Fibroblast of peridontal ligament (primary cell): ENCODE measurements around the gene HEPH.
A peak's percentile ranks its signal among the peaks of the same experiment; 100 is the strongest.
"Not testable (repeated sequence)": the region's sequence is repeated elsewhere in the genome, so short reads cannot be mapped to it uniquely, and the experiment has no call there.

Experiments used
- DNase-seq: peaks from one replicate; pipeline ENCODE4 v3.0.0-alpha.2; 2010; ENCODE audit errors: extremely low read depth

The HEPH gene

GRCh38 chrX:66163849-66164411 lies at the start of gene HEPH:
Gene HEPH (plus strand): TSS chrX:66164247. CDS start chrX:66170571, 6,324 bp downstream.
- DNase-seq: peak; percentile 65

- not testable (repeated sequence) for DNase-seq
These were observed 45.3 kb upstream of the HEPH start for GRCh38 chrX:66118722-66119121.

GRCh38 chrX:66121354-66121753 lies 42.7 kb upstream of the HEPH start:
- DNase-seq: not testable (repeated sequence)

GRCh38 chrX:66126662-66127061 lies 37.4 kb upstream of the HEPH start:
- DNase-seq: no peak

GRCh38 chrX:66130469-66130868 lies 33.6 kb upstream of the HEPH start:
- DNase-seq: no peak

- not testable (repeated sequence) for DNase-seq
These were observed 28.8 kb upstream of the HEPH start for GRCh38 chrX:66135284-66135683.

GRCh38 chrX:66142351-66142750 lies 21.7 kb upstream of the HEPH start:
- no peak for DNase-seq

- DNase-seq: no peak
These were observed 19.8 kb upstream of the HEPH start for GRCh38 chrX:66144258-66144657.

GRCh38 chrX:66149519-66149918 lies 14.5 kb upstream of the HEPH start:
- no peak for DNase-seq

GRCh38 chrX:66150163-66150562 lies 13.9 kb upstream of the HEPH start:
- no peak for DNase-seq

GRCh38 chrX:66162331-66162822 lies 1.7 kb upstream of the HEPH start:
- DNase-seq: no peak

GRCh38 chrX:66163447-66163846 lies 600 bp upstream of the HEPH start:
- no peak for DNase-seq

GRCh38 chrX:66164470-66164869 lies 423 bp downstream of the HEPH start:
- peak; percentile 4 for DNase-seq

- no peak for DNase-seq
These were observed 884 bp downstream of the HEPH start for GRCh38 chrX:66164931-66165330.

- no peak for DNase-seq
These were observed 2.6 kb downstream of the HEPH start for GRCh38 chrX:66166671-66167070.

- DNase-seq: no peak
These were observed 3.4 kb downstream of the HEPH start for GRCh38 chrX:66167431-66167830.

- DNase-seq: no peak
These were observed 12.1 kb downstream of the HEPH start for GRCh38 chrX:66176134-66176533.

GRCh38 chrX:66191563-66191962 lies 27.5 kb downstream of the HEPH start:
- DNase-seq: no peak

GRCh38 chrX:66193821-66194220 lies 29.8 kb downstream of the HEPH start:
- DNase-seq: no peak

GRCh38 chrX:66200050-66200664 lies 36.1 kb downstream of the HEPH start:
- no peak for DNase-seq

GRCh38 chrX:66200855-66201795 lies 37.1 kb downstream of the HEPH start:
- peak; percentile 42 for DNase-seq

- DNase-seq: no peak
These were observed 39.1 kb downstream of the HEPH start for GRCh38 chrX:66203114-66203513.

GRCh38 chrX:66221856-66222255 lies 57.8 kb downstream of the HEPH start:
- DNase-seq: no peak
